ENCODE measurements around the gene SYNPR.
A peak's percentile ranks its signal among the peaks of the same experiment; 100 is the strongest.

DNA sequence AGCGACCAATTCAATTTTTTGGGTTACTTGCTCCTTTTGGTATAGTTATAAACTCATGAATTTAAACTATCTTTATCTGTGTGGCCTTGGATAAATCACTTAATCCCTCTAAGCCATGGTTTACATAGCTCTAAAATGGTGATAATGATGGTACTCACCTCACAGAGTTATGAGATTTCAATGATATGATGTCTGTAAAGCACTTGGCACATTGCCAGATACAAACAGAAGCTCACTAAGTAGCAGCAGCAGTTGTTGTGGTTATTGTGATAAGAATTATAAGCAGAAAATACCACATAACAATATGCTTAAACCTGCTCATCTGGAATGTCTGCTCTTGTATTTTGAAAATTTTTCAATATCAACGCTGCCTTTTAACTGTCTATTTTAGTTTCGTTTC, 189.3 kb downstream of the SYNPR start:
- peak; percentile 34; the same call in 1 of the 2 replicates for TF ChIP-seq GATA2 (IDR thresholded peaks at IDR 0.05; ENCODE audit: low read depth, low read length)
- peak; percentile 50; the same call in 1 of the 2 replicates for TF ChIP-seq GATA3 (IDR thresholded peaks at IDR 0.05; ENCODE audit: low read depth, low read length)

Measured in SH-SY5Y (cell line).